Measurements from ENCODE around the gene GEMIN4.

GRCh38 chr17:732067-732901 lies 19.8 kb downstream of the GEMIN4 start, which contains the start of gene TLCD3A:
- no peak for TF ChIP-seq CTCF (IDR thresholded peaks at IDR 0.05 in 4 of 5, conservative IDR thresholded peaks at IDR 0.05 in 1 of 5)
- TF ChIP-seq POLR2A (IDR thresholded peaks at IDR 0.05) = peak in 1 of 2 donors; percentile 37

All from gastrocnemius medialis (tissue), 4 donors.